ENCODE results near the gene OGA. TPM values are rescaled to one million over a fixed set of nuclear protein-coding genes. Genes with fewer than 3 reads are reported as not detected.

Gene OGA
- total RNA-seq, 2 experiments from 2014 or later, result 120 to 139 TPM

- no peaks in the 10 kb centered on the region for H3K36me3 Mint-ChIP-seq
- H3K9me3 Mint-ChIP-seq (ENCODE audit: low read depth), result no peaks in the 10 kb centered on the region
- peak; percentile 16 for ATAC-seq
- DNase-seq, result peak; percentile 59
- CTCF ChIA-PET, result interaction anchor here (0.6 to 11.5 kb wide), 12 partner anchors 8 to 275 kb away, joined by 3 to 228 read pairs (median 3); partner anchors contain the start of gene HPS6
- peak within 1 kb of the TSS; percentile 41 for H3K4me3 Mint-ChIP-seq
- H3K27me3 Mint-ChIP-seq, result peaks cover 12% of the 10 kb centered on the region
- no peak within 1 kb of the TSS for H3K27ac Mint-ChIP-seq
- peaks cover 33% of the 10 kb centered on the region for H3K4me1 Mint-ChIP-seq
Measured at GRCh38 chr10:101843032-101844021, 25.1 kb upstream of the OGA start, which contains the start of gene KCNIP2. TSS of gene KCNIP2 (minus strand) at chr10:101843800. CDS start at chr10:101843568, 232 bp downstream.

DNA sequence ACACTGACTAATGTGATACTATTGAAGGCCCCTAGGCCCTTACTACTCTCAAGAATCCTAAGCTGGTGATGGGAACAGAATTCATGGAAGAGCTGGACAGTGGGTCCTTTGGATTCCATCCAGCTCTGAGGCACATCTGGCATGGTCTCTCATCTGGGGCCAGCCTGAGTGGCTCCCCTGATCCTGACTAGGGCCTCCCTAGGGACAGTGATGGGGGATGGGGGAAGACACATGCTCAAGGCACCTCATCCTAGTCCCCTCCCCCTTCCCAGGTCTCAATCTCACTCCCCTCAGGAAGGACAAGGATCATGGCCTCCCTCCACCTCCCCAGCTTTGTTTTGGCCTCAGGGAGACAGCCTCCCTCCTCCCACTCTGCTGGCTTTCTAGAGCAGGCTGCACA is 23.6 kb upstream of the OGA start:
- H3K4me1 Mint-ChIP-seq, result peaks cover 33% of the 10 kb centered on the region
- no peak overlapping the region for H3K4me3 Mint-ChIP-seq

GRCh38 chr10:101840741-101841453 is 22.7 kb upstream of the OGA start:
- CTCF ChIA-PET, result interaction anchor here (0.6 to 11.5 kb wide), 71 partner anchors 9 to 553 kb away, joined by 3 to 228 read pairs (median 5); partner anchors contain the start of genes HPS6, NPM3, OGA and PPRC1
- DNase-seq, result peak; percentile 86
- Mint-ChIP-seq H3K4me1 (peaks cover 35% of the 10 kb centered on the region), H3K36me3 (no peaks in the 10 kb centered on the region), H3K27me3 (peaks cover 12% of the 10 kb centered on the region), H3K4me3 (peak overlapping the region; percentile 73), H3K9me3 (ENCODE audit: low read depth) (no peaks in the 10 kb centered on the region), H3K27ac (peak overlapping the region; percentile 64)
- peak; percentile 77 for ATAC-seq

More for the DNA sequence above, 23.6 kb upstream of the OGA start:
- Mint-ChIP-seq H3K27ac (no peak overlapping the region), H3K36me3 (no peaks in the 10 kb centered on the region), H3K9me3 (ENCODE audit: low read depth) (no peaks in the 10 kb centered on the region), H3K27me3 (peaks cover 12% of the 10 kb centered on the region)
- CTCF ChIA-PET, result interaction anchor here (0.6 to 11.5 kb wide), 32 partner anchors 8 to 290 kb away, joined by 3 to 228 read pairs (median 6); partner anchors contain the start of genes HPS6, NPM3 and PPRC1
- DNase-seq (no peak), ATAC-seq (no peak)

DNA sequence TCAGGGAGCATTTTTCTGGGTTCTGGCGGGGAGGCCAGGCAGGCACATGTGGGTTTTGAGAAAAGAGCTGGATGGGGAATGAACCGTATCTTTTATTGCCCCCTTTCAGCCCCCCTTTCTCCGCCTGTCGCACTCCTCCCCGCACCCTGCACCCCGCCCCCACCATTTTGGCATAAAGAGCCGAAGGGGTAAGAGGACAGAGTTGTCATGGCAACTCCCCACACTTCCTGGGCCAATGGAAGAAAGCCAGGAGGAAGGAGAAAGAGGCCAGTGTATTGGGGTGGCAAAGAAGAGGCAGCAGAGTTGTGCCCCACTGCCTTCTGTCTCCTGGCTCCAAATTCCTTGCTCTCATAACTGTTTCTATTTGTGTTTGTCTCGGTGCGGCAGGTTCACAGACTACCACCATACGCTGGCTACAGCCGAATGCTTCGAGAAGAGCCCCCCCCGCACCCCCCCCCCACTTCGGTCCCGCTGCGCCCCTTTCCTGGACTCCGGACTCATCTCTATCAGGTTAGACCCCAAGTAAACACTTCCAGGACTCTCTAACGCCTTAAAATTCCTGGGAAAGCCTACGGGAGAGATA is 21.9 kb upstream of the OGA start:
- ATAC-seq (peak; percentile 8), DNase-seq (peak; percentile 65)

GRCh38 chr10:101839416-101840063 is 21.3 kb upstream of the OGA start:
- Mint-ChIP-seq H3K9me3 (ENCODE audit: low read depth) (no peaks in the 10 kb centered on the region), H3K27ac (no peak overlapping the region), H3K36me3 (no peaks in the 10 kb centered on the region), H3K27me3 (peaks cover 12% of the 10 kb centered on the region), H3K4me3 (peak overlapping the region; percentile 73), H3K4me1 (peaks cover 45% of the 10 kb centered on the region)
- DNase-seq (peak; percentile 64), ATAC-seq (peak; percentile 71)
- CTCF ChIA-PET, result interaction anchor here (0.6 to 11.5 kb wide), 22 partner anchors 8 to 555 kb away, joined by 3 to 228 read pairs (median 9); partner anchors contain the start of genes HPS6, NPM3, OGA and PPRC1

More for the DNA sequence above, 21.9 kb upstream of the OGA start:
- no peaks in the 10 kb centered on the region for H3K9me3 Mint-ChIP-seq (ENCODE audit: low read depth)
- H3K4me1 Mint-ChIP-seq, result peaks cover 39% of the 10 kb centered on the region
- peak overlapping the region; percentile 64 for H3K27ac Mint-ChIP-seq
- H3K36me3 Mint-ChIP-seq, result no peaks in the 10 kb centered on the region
- CTCF ChIA-PET, result interaction anchor here (0.6 to 11.5 kb wide), 66 partner anchors 9 to 554 kb away, joined by 3 to 228 read pairs (median 6); partner anchors contain the start of genes HPS6, NPM3, OGA and PPRC1
- H3K27me3 Mint-ChIP-seq, result peaks cover 12% of the 10 kb centered on the region
- H3K4me3 Mint-ChIP-seq, result peak overlapping the region; percentile 73

DNA sequence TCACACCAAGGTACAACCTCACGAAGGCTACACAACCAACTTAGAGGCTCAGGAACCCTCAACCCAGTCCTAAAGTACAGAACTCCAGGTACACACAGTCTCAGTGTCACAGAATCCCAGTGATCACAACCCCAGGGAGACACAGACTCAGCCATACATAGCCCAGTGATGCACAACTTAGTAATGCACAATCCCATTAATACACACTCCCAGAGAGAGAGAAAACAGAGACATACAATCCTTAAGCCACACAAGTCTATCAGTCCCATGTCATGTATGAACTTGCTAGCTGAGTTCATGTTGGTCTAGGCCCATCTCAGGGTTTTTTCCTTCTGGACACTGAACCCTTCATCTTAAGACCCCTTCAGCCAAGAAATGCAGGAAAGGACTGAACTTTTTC is 20.8 kb upstream of the OGA start:
- Mint-ChIP-seq H3K4me1 (peaks cover 46% of the 10 kb centered on the region), H3K27me3 (peaks cover 8% of the 10 kb centered on the region), H3K9me3 (ENCODE audit: low read depth) (no peaks in the 10 kb centered on the region), H3K27ac (no peak overlapping the region), H3K36me3 (no peaks in the 10 kb centered on the region), H3K4me3 (peak overlapping the region; percentile 73)
- CTCF ChIA-PET, result interaction anchor here (0.6 to 11.5 kb wide), 13 partner anchors 8 to 555 kb away, joined by 3 to 228 read pairs (median 19); partner anchors contain the start of genes HPS6, NPM3 and OGA
- no peak for DNase-seq
- ATAC-seq, result no peak

- Mint-ChIP-seq H3K27me3 (peaks cover 8% of the 10 kb centered on the region), H3K9me3 (ENCODE audit: low read depth) (no peaks in the 10 kb centered on the region), H3K27ac (no peak overlapping the region), H3K4me3 (no peak overlapping the region), H3K36me3 (no peaks in the 10 kb centered on the region), H3K4me1 (peaks cover 49% of the 10 kb centered on the region)
- no peak for DNase-seq
- CTCF ChIA-PET, result interaction anchor here (1.2 to 11.5 kb wide), 6 partner anchors 17 to 234 kb away, joined by 4 to 228 read pairs (median 25); partner anchors contain the start of genes HPS6 and OGA
- no peak for ATAC-seq
Measured at GRCh38 chr10:101838416-101838970, 20.2 kb upstream of the OGA start.

GRCh38 chr10:101837748-101838147 is 19.5 kb upstream of the OGA start:
- DNase-seq (no peak), ATAC-seq (no peak)
- Mint-ChIP-seq H3K4me1 (peaks cover 46% of the 10 kb centered on the region), H3K27ac (no peak overlapping the region), H3K36me3 (no peaks in the 10 kb centered on the region), H3K9me3 (ENCODE audit: low read depth) (no peaks in the 10 kb centered on the region), H3K4me3 (no peak overlapping the region), H3K27me3 (peaks cover 3% of the 10 kb centered on the region)
- CTCF ChIA-PET, result interaction anchor here (0.9 to 11.5 kb wide), 14 partner anchors 10 to 235 kb away, joined by 3 to 228 read pairs (median 8); partner anchors contain the start of genes HPS6 and OGA

DNA sequence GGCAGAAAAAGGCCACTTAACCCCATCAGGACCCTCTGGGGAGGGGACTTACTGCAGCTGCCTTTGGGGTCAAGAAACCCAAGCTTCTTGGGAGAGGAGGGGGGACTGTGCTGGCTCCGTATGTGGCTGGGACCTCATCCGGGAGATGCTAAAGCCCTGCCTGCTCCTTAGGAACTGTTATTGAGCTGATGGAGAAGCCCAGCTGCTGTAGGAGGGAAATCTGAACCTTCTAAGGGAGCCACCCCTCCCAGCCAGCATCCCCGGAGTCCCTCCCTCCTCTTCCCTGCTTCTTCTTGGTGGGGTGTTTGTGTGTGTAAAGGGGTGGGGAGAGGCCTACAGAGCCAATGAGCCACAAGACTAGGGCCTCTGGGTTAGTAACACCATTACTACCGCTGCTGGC is 17.1 kb upstream of the OGA start:
- H3K36me3 Mint-ChIP-seq, result no peaks in the 10 kb centered on the region
- CTCF ChIA-PET, result interaction anchor here (0.6 to 11.5 kb wide), 26 partner anchors 8 to 1934 kb away, joined by 3 to 228 read pairs (median 5); partner anchors contain the start of genes HPS6, KCNIP2, NPM3 and OGA
- no peak overlapping the region for H3K27ac Mint-ChIP-seq
- DNase-seq (no peak), ATAC-seq (no peak)
- H3K4me1 Mint-ChIP-seq, result peaks cover 49% of the 10 kb centered on the region
- H3K27me3 Mint-ChIP-seq, result no peaks in the 10 kb centered on the region
- H3K4me3 Mint-ChIP-seq, result no peak overlapping the region
- no peaks in the 10 kb centered on the region for H3K9me3 Mint-ChIP-seq (ENCODE audit: low read depth)

- H3K4me3 Mint-ChIP-seq, result no peak overlapping the region
- H3K9me3 Mint-ChIP-seq (ENCODE audit: low read depth), result no peaks in the 10 kb centered on the region
- no peaks in the 10 kb centered on the region for H3K27me3 Mint-ChIP-seq
- H3K36me3 Mint-ChIP-seq, result no peaks in the 10 kb centered on the region
- DNase-seq (no peak), ATAC-seq (no peak)
- CTCF ChIA-PET, result interaction anchor here (0.9 to 11.5 kb wide), 4 partner anchors 9 to 238 kb away, joined by 3 to 228 read pairs (median 6); partner anchors contain the start of genes HPS6 and KCNIP2
- peak overlapping the region; percentile 35 for H3K27ac Mint-ChIP-seq
- H3K4me1 Mint-ChIP-seq, result peaks cover 51% of the 10 kb centered on the region
Measured at GRCh38 chr10:101834341-101834740, 16.1 kb upstream of the OGA start.

DNA sequence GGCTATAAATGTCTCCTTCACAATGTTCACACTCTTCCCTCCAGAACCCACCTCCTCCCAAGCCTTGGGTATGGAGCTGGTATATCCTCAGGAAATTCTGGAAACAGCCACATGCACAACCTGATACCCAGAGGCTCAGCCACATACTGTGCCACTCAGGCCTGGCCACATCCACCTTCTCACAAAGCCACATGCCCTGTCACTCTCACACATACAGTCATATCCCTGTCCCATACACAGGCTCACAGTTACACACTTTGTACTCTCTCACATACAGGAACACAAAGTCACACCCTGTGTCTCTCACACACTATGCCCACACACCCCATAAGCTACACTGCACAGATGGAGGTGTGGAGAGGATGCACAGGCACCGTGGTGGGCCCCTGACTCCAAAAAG is 15.2 kb upstream of the OGA start:
- no peak for DNase-seq

More for the DNA sequence above, 15.2 kb upstream of the OGA start:
- Mint-ChIP-seq H3K36me3 (no peaks in the 10 kb centered on the region), H3K4me3 (no peak overlapping the region), H3K4me1 (peaks cover 48% of the 10 kb centered on the region), H3K27me3 (no peaks in the 10 kb centered on the region), H3K9me3 (ENCODE audit: low read depth) (no peaks in the 10 kb centered on the region), H3K27ac (peak overlapping the region; percentile 26)
- ATAC-seq, result no peak
- CTCF ChIA-PET, result interaction anchor here (1.6 to 11.5 kb wide), 3 partner anchors 12 to 239 kb away, joined by 3 to 228 read pairs (median 5); partner anchors contain the start of gene HPS6

All from activated CD8-positive, alpha-beta memory T cell treated with anti-CD3 and anti-CD28 coated beads, Interleukin-2, amount 10 ng/mL, durations not matched to agents 7 days and 5 days (primary cell).